Adrenal gland (tissue), 12 donors: Measurements from ENCODE around the gene RBM22. TPM values are rescaled to one million over a fixed set of nuclear protein-coding genes. Genes with fewer than 3 reads are reported as not detected.
A peak's percentile ranks its signal among the peaks of the same experiment; 100 is the strongest.

Source experiments
- DNase-seq, 7 donors: peaks; one replicate each; pipeline ENCODE4 v3.0.0-alpha.2; 2019 to 2020
- H3K27ac ChIP-seq, 5 donors: fragments of 200-600 bp; sonication (generic) in 4 of 5; 1 replicate in 3 of 5; 2 replicates in 2 of 5; pipeline versions ENCODE4 v1.5.1 to v1.8.0; 2016 to 2020; ENCODE audit warnings: mild to moderate bottlenecking in 1 of 5
- H3K27me3 ChIP-seq: fragments of 200-600 bp; 2 replicates; pipeline ENCODE4 v1.8.0; 2021
- H3K36me3 ChIP-seq, 2 donors: fragments of 200-600 bp; replicated peaks in 1 of 2; 1 replicate in 1 of 2; 2 replicates in 1 of 2; pipeline versions ENCODE4 v1.5.1 to v1.8.0; 2018 to 2022
- H3K4me1 ChIP-seq, 2 donors: fragments of 200-600 bp; replicated peaks in 1 of 2; 1 replicate in 1 of 2; 2 replicates in 1 of 2; pipeline versions ENCODE4 v1.5.1 to v1.8.0; 2018 to 2021
- H3K4me3 ChIP-seq, 4 donors: fragments of 200-600 bp; sonication (generic) in 3 of 4; one replicate each; pipeline ENCODE4 v1.5.1; 2016 to 2018
- H3K9me3 ChIP-seq, 3 donors: fragments of 200-600 bp; sonication (generic) in 1 of 3; replicated peaks in 1 of 3; 1 replicate in 2 of 3; 2 replicates in 1 of 3; pipeline versions ENCODE4 v1.5.1 to v1.8.0; 2016 to 2021
- POLR2A ChIP-seq, 2 donors: fragments of 450-650 bp; IDR thresholded peaks; one replicate each; pipeline ENCODE4 v1.6.1; 2017; ENCODE audit warnings: antibody characterized with exemption in 2 of 2, mild to moderate bottlenecking in 2 of 2, moderate library complexity in 1 of 2
- WGBS, 4 donors: extraction: QIAGEN DNeasy Blood & Tissue Kit in 2 of 4; methylation state at CpG; one replicate each; pipeline versions ENCODE4 v1.1.5 to v1.1.7; 2013 to 2017; 5-methylcytosine and 5-hydroxymethylcytosine counted together
- intact Hi-C, 2 donors: fragments of 100-400 bp; cut with DNase I; formaldehyde crosslinking; loops; one replicate each; pipeline versions ENCODE4 v1.14.1 to v1.15.0; 2022 to 2023
- polyA plus RNA-seq, 3 donors: library from polyadenylated mRNA; stranded (reverse); fragments of 200-250 nt in 2 of 3; fragments of 350-450 nt in 1 of 3; fragmentation: Illumina TruSeq in 1 of 3; extraction: RNeasy Lipid Tissue Mini Kit (QIAGEN cat#74804) in 1 of 3; gene quantifications; one replicate each; pipeline ENCODE4 v1.2.3, GENCODE V29; 2013 to 2014
- total RNA-seq, 9 donors: library from RNA; depleted of rRNA in 4 of 9; stranded (reverse); fragments of >200 nt in 4 of 9; fragments of 120-200 nt in 1 of 9; fragmentation: NEBNext Ultra II Directional in 1 of 9; extraction: Animal tissue kit (Norgen Biotek cat#: 25700) in 1 of 9; gene quantifications; one replicate each; pipeline versions ENCODE4 v1.1.0 to v1.2.4, GENCODE V29; 2013 to 2023
- TF ChIP-seq, protein P1 (sequence below), 6 experiments: fragments of 450-650 bp in 4 of 6; fragments of 200-600 bp in 2 of 6; sonication (generic) in 1 of 6; IDR thresholded peaks; 1 replicate in 5 of 6; 2 replicates in 1 of 6; pipeline versions ENCODE4 v1.5.1 to v1.8.0; 2016 to 2021; ENCODE audit warnings: antibody characterized with exemption in 6 of 6, mild to moderate bottlenecking in 2 of 6, moderate library complexity in 1 of 6
- donor health status: healthy with polysubstance abuse.
- donor health status: Bipolar disorder and iron deficiency.
- donor health status: DM: yes; HTN: yes; CAD: no.
- donor health status: DM: no; HTN: no; CAD: no.
- donor health status: DM: no; HTN: no; CAD: no.
- donor health status: DM: yes; HTN: yes; CAD: no.

The RBM22 gene
- total and polyA plus RNA-seq, 12 donors = 28.2 to 80.4 (median 38.5) TPM

DNA sequence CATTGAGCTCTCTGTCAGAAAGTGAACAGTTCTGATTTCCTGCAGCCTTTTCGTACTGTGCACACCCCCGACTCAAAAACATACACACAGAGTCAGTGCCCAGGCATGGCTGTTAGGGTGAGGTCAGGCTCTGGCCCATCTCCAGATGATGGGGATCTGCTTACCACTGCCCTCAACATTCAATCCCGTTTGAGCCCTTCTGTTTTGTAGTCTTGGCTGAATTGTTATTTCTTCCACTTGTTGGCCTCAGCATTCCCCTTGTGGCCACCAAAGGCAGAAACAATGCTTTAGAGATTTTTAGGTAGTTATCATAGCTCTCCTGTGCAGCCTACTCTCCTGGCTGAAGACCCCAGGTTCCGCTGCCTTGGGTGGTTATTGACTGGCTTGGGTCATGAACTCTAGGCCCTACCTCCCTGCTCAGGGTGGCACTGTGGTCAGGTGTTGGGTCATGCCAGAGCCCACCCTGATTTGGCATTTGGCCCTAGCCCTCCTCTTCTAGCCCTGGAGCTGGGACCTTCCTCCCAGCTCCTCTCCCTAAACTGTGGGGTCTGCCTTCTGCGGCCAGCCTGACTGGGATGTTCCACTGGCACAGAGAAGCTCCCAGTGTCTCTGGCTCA lies 47.6 kb downstream of the RBM22 start:
- no peaks in the 10 kb centered on the region for H3K27me3 ChIP-seq
- TF ChIP-seq, protein P1, sequence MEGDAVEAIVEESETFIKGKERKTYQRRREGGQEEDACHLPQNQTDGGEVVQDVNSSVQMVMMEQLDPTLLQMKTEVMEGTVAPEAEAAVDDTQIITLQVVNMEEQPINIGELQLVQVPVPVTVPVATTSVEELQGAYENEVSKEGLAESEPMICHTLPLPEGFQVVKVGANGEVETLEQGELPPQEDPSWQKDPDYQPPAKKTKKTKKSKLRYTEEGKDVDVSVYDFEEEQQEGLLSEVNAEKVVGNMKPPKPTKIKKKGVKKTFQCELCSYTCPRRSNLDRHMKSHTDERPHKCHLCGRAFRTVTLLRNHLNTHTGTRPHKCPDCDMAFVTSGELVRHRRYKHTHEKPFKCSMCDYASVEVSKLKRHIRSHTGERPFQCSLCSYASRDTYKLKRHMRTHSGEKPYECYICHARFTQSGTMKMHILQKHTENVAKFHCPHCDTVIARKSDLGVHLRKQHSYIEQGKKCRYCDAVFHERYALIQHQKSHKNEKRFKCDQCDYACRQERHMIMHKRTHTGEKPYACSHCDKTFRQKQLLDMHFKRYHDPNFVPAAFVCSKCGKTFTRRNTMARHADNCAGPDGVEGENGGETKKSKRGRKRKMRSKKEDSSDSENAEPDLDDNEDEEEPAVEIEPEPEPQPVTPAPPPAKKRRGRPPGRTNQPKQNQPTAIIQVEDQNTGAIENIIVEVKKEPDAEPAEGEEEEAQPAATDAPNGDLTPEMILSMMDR (IDR thresholded peaks at IDR 0.05) = peak in 3 of 6 experiments; percentile 11 to 20 (median 19)
- no peak for TF ChIP-seq POLR2A (IDR thresholded peaks at IDR 0.05)
- DNase-seq = peak in 1 of 7 donors; percentile 43
- H3K27ac ChIP-seq = peak overlapping the region in 4 of 5 donors; percentile 25 to 89 (median 64)
- no peak overlapping the region for H3K4me3 ChIP-seq
- peaks cover 0 to 53% of the 10 kb centered on the region in 2 donors for H3K36me3 ChIP-seq
- WGBS, 4 donors = 60 to 71% (median 64%) methylated on average over 4 to 5 of the region's 5 CpGs
- H3K9me3 ChIP-seq = no peaks in the 10 kb centered on the region
- intact Hi-C loops = no loop called here
- H3K4me1 ChIP-seq = peaks cover 26 to 75% of the 10 kb centered on the region in 2 donors

DNA sequence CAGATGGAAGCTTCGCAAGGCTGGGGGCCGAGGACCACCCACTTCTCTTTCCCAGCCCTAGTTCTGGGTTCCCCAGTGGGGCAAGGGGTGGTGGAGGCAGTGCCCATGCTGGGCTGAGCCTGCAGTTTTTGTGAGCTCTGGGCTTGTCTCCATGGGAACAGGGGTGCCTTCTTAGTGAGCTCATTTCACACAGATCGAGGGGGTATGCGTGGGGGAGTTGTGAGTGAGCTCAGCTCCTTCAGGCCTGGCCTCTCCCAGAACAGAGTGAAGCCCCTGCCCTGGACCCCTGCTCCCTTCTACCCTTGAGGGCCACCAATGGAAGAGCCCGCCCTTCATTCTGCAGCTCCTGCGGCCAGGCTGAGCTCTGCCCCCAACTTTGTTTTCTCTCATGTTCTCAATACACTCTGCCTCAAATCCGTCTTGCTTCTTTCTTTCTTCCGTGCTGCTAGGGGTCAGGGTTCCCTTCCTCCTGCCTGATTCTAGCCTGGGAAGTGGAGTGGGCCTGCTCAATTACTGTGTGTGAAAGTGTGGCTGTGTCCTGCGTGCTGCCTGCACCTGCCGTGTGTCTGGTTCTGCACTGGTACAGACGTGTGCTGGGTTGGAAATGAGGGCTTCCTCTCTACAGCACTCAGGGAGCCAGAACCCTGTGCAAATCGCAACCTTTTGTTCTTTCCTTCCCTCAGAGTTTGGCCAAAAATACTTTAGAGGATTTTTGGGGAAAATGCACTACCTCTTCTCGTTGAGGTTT lies 48.8 kb downstream of the RBM22 start:
- Histone ChIP-seq H3K27ac (peak overlapping the region in 2 of 5 donors; percentile 85 to 89), H3K36me3 (peaks cover 0 to 57% of the 10 kb centered on the region in 2 donors), H3K4me3 (no peak overlapping the region), H3K9me3 (no peaks in the 10 kb centered on the region), H3K27me3 (no peaks in the 10 kb centered on the region), H3K4me1 (peaks cover 33 to 79% of the 10 kb centered on the region in 2 donors)
- intact Hi-C loops = no loop called here
- 66 to 73% (median 70%) methylated on average over 10 to 13 of the region's 13 CpGs for WGBS, 4 donors
- DNase-seq = peak in 2 of 7 donors; percentile 15
- TF ChIP-seq POLR2A (IDR thresholded peaks at IDR 0.05) = no peak
- TF ChIP-seq, protein P1 (IDR thresholded peaks at IDR 0.05) = no peak

GRCh38 chr5:150651382-150651781 lies 49.5 kb downstream of the RBM22 start:
- Histone ChIP-seq H3K36me3 (peaks cover 0 to 57% of the 10 kb centered on the region in 2 donors), H3K4me3 (no peak overlapping the region), H3K4me1 (peaks cover 38 to 82% of the 10 kb centered on the region in 2 donors), H3K9me3 (no peaks in the 10 kb centered on the region), H3K27me3 (no peaks in the 10 kb centered on the region), H3K27ac (peak overlapping the region in 4 of 5 donors; percentile 14 to 89 (median 66))
- WGBS, 4 donors = 7 to 38% (median 24%) methylated on average over 1 of the region's 1 CpG
- no peak for DNase-seq
- intact Hi-C loops = no loop called here
- TF ChIP-seq, protein P1 (IDR thresholded peaks at IDR 0.05) = no peak
- TF ChIP-seq POLR2A (IDR thresholded peaks at IDR 0.05) = no peak
